Breast epithelium (tissue), 3 donors: ENCODE results near the gene PIAS1.

ENCODE experiments used
- CTCF ChIP-seq, 3 donors: fragments of 450-650 bp; IDR thresholded peaks; one replicate each; pipeline ENCODE4 v1.5.1; 2016 to 2017; ENCODE audit warnings: antibody characterized with exemption in 3 of 3, mild to moderate bottlenecking in 3 of 3, moderate library complexity in 3 of 3
- POLR2A ChIP-seq: fragments of 450-650 bp; IDR thresholded peaks from one replicate; pipeline ENCODE4 v1.6.1; 2016; ENCODE audit warnings: antibody characterized with exemption, mild to moderate bottlenecking, moderate library complexity

GRCh38 chr15:68203486-68203885 lies 149.4 kb downstream of the PIAS1 start:
- TF ChIP-seq CTCF (IDR thresholded peaks at IDR 0.05) (no peak), POLR2A (no peak)
